ENCODE measurements around the gene TSPAN11. TPM values are rescaled to one million over a fixed set of nuclear protein-coding genes. Genes with fewer than 3 reads are reported as not detected.
"Not testable (repeated sequence)": the region's sequence is repeated elsewhere in the genome, so short reads cannot be mapped to it uniquely, and the experiment has no call there.

TSPAN11 gene, protein sequence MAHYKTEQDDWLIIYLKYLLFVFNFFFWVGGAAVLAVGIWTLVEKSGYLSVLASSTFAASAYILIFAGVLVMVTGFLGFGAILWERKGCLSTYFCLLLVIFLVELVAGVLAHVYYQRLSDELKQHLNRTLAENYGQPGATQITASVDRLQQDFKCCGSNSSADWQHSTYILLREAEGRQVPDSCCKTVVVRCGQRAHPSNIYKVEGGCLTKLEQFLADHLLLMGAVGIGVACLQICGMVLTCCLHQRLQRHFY
- 2.6 TPM for total RNA-seq
- long read RNA-seq, partial matches to known transcripts = 1 of 3 reads
- long read RNA-seq, other reads (novel, unspliced or antisense) = 2 of 3 reads

GRCh38 chr12:30926243-30927221, at the start of gene TSPAN11:
TSS of gene TSPAN11 (plus strand) at chr12:30926748. CDS start at chr12:30953992, 27,244 bp downstream.
- ATAC-seq = peak; percentile 77
- DNase-seq = peak; percentile 48
- intact Hi-C loops (cut with micrococcal nuclease) = no loop called here

- no peak for DNase-seq
- no peak for ATAC-seq
- intact Hi-C loops (cut with micrococcal nuclease) = no loop called here
Measured at GRCh38 chr12:30877105-30877875, 49.3 kb upstream of the TSPAN11 start.

- ATAC-seq (no peak), DNase-seq (no peak)
- intact Hi-C loops (cut with micrococcal nuclease) = no loop called here
Measured at GRCh38 chr12:30878024-30878423, 48.5 kb upstream of the TSPAN11 start.

DNA sequence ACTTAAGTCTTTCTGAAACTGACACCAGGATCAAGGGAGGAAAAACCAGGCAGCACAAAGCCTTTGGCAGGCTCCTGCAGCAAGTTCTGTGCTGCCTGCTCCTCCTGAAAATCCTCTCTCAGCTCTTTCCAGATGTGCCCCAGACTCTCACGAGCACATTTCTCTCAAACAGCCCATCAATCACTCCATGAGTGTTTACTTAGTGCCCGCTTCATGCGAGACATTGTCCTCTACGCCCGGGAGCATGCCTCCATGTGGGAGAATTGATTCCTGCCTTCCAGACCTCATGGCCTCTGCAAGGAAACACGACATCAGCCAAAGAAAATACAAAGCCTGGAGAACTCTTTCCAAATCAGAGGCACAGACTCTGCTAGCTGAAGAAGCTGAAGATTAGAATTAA, 46.5 kb upstream of the TSPAN11 start:
- intact Hi-C loops (cut with micrococcal nuclease) = no loop called here
- ATAC-seq (no peak), DNase-seq (no peak)

DNA sequence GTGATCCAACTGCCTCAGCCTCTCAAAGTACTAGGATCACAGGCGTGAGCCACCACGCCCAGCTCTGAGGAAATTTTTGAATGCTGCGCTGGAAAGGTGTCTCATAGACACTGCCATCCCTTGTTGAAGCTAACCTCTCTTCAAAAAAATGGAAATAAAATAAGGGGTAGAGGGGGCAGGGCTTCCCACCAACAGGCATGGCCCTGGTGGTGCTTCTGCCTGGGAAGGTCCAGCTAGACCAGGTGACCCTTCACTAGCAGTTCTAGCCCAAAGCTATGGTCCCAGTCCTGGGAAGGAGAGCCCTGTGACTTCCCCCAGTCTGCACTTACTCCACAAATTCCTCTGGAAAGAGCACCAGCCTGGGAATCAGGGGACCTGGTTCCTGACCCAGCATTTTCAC, 45.7 kb upstream of the TSPAN11 start:
- no peak for DNase-seq
- ATAC-seq = no peak
- intact Hi-C loops (cut with micrococcal nuclease) = no loop called here

DNA sequence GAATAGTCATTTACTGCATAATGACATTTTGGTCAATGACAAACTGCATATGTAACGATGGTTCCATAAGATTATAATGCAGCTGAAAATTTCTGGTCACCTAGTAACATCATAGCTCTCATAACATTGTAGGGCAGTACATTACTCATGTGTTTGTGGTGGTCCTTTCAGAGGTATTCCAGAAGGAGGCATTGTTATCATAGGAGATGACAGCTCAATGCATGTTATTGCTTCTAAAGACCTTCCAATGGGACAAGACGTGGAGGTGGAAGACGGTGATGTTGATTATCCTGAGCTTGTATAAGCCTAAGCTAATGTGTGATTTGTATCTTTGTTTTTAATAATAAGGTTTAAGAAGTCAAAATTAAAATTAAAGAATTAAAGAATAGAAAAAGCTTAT, 43.8 kb upstream of the TSPAN11 start:
- DNase-seq = no peak
- intact Hi-C loops (cut with micrococcal nuclease) = no loop called here
- no peak for ATAC-seq

GRCh38 chr12:30884799-30885198, 41.7 kb upstream of the TSPAN11 start:
- ATAC-seq (no peak), DNase-seq (no peak)

DNA sequence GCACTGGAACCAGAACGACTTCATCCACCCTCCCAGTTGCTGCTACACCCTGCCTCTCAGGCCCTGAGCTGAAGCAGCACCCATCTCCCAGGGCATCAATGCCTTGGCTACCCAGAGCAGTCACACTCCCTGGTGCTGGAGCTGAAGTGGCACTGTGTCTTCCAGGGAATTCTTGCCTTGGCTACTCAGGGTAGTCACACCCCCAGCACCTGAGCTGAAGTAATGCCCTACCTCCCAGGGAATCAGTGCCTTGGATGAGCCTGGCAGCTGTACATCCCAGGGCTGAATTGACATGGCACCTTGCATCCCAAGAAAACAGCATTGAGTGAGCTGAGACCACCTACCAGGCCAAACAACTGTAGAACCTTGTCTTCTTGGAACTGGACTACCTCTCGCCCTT, 41.2 kb upstream of the TSPAN11 start:
- no peak for DNase-seq
- intact Hi-C loops (cut with micrococcal nuclease) = no loop called here
- no peak for ATAC-seq

More at GRCh38 chr12:30884799-30885198, 41.7 kb upstream of the TSPAN11 start:
- intact Hi-C loops (cut with micrococcal nuclease) = no loop called here

DNA sequence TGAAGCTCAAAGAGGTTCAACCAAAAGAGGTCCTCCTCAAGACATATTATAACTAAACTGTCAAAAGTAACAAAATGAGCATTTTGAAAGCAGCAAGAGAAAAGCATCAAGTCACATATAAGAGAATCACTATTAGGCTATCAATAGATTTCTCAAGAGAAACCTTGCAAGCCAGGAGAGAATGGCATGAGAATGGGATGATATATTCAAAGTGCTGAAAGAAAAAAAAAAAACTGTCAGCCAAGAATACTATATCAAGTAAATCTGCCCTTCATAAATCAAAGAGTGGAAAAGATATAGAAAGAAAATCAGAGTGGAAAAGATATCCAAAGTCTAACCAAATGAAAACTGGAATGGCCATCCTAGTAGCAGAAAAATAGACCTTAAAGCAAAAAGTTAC, 39.3 kb upstream of the TSPAN11 start:
- DNase-seq (no peak), ATAC-seq (no peak)
- intact Hi-C loops (cut with micrococcal nuclease) = no loop called here

DNA sequence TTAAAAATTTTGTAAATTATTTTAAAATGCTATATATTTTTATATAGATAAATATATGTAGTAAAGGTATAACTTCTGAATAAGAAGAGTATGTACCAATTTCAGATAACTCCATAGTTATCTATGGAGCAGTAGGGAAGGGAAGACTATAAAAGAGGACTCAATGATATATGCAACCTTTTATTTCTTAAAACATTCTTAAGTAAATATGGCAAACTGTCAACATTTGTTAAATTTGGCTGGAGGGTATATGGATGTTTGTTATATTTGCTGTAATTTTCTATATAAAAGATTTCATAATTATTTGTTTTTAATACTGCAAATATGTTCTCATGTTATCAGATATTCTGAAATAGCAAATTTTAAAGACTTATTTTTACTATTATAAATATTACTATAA, 38.3 kb upstream of the TSPAN11 start:
- intact Hi-C loops (cut with micrococcal nuclease) = no loop called here
- ATAC-seq (no peak), DNase-seq (no peak)

GRCh38 chr12:30894531-30894930, 32.0 kb upstream of the TSPAN11 start:
- DNase-seq; intact Hi-C loops (cut with micrococcal nuclease); ATAC-seq: not testable (repeated sequence)

DNA sequence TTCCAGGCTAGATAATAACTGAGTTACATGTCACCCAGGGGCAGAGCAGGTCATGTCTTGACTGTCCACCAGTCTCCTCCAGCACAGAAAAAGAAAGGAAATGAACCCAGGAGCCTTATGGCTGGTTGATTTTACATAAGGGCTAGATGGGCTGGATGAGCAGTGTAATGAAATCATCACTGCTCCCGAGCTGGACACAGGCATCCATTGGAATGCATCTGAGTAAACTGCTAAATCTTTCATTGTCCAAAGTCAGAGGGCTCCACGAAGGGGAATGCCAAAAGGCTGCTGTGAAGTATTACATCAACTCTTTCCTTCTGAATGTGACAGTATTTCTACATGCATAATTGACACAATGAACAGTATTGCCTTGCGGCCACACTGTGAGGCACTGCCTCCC, 30.1 kb upstream of the TSPAN11 start:
- DNase-seq = no peak
- no peak for ATAC-seq
- intact Hi-C loops (cut with micrococcal nuclease) = no loop called here

- intact Hi-C loops (cut with micrococcal nuclease) = no loop called here
- ATAC-seq = no peak
- DNase-seq = no peak
Measured at GRCh38 chr12:30898846-30899245, 27.7 kb upstream of the TSPAN11 start.

DNA sequence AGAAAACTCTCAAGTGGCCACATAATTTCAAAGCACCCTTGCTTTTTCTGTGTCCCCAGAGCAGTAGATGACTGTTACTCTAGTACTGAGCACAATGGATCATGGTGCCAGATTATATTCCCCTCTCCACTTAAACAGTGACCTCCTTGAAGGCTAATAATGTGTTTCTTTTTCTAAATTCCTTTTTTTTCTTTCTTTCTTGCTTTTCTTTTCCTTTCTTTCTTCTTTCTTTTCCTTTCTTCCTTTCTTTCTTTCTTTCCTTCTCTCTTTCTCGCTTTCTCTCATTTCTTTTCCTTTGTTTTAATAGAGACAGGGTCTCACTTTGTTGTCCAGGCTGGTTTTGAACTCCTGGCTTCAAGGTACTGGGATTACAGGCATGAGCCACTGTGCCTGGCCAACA, 26.2 kb upstream of the TSPAN11 start:
- DNase-seq = no peak
- intact Hi-C loops (cut with micrococcal nuclease) = no loop called here
- no peak for ATAC-seq

GRCh38 chr12:30902001-30902400, 24.5 kb upstream of the TSPAN11 start:
- DNase-seq (no peak), ATAC-seq (no peak)
- intact Hi-C loops (cut with micrococcal nuclease) = no loop called here

DNA sequence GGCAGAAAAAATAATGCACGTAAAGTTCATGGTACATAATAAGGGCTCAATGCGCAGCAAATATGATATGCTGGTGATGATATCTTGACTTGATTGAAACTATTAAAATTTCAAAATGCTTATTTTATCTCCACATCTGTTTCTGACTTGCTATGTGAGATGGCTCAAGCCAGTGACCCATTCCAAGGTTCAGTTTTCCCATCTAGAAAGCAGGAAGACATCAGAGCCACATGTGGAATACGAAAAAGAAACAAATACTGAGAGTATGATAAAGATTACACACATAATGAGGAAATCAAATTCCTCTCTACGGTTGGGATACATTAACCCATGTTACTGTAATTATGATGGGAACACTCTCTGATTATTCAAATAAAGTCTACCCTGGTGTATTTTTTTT, 24.0 kb upstream of the TSPAN11 start:
- ATAC-seq (no peak), DNase-seq (no peak)
- intact Hi-C loops (cut with micrococcal nuclease) = no loop called here

DNA sequence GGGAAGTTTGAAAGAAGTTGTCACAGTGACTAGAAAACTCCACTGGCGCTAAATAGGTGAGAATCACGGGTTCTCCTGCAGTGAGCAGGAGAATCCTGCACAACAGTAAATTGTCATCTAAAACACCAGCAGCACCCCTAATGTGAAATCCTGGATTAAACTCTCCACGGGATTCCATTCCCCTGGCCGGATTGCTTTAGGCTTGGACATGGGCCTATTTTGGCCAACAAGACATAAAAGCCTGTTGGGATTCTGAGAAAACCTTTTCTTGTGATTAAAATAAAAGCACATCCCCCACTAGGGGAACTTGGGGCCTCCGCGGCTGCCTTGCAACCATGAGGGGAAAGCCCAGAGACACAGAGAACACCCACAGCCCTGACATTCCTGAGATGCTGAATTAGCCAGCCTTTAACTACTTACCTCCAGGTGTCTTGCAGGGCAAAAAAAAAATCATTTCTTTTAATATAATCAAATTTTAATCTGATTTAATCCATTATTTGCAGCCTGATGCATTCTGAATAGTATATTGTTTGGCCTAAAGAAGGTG, 21.0 kb upstream of the TSPAN11 start:
- no peak for DNase-seq
- intact Hi-C loops (cut with micrococcal nuclease) = no loop called here
- ATAC-seq = no peak

DNA sequence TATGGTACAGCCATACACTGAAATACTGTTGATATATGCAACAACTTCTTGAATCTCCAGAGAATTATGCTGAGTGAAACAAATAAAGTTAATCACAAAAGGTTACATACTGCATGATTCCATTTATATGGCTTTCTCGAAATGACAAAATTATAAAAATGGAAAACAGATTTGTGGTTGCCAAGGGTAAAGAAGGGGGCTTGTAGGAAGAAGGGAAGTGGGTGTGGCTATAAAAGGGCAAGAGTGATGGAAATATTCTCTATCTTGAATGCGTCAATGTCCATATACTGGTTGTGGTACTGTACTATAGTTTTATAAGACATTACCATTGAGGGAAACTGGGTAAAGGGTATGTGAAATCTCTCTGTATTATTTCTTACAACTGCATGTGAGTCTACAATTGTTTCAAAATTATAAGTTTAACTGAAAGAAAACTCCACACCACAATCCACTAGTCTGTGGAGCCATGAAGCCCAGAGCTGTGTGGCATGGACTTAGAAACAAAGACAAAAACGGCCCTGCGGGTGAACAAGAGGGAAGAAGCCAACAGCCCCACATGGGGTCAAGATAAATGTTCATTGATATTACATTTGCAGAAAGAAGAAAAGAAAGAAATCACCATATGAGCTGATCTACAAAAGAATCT, 18.3 kb upstream of the TSPAN11 start:
- DNase-seq (no peak), ATAC-seq (no peak)
- intact Hi-C loops (cut with micrococcal nuclease) = no loop called here
